HG03060 (cell line): ENCODE measurements around the gene AP3M1.
"Not testable (repeated sequence)": the region's sequence is repeated elsewhere in the genome, so short reads cannot be mapped to it uniquely, and the experiment has no call there.

ENCODE experiments used
- ATAC-seq: cut with Tn5 transposase; IDR thresholded peaks from one replicate; pipeline ENCODE4 v1.9.1; 2021; ENCODE audit warnings: low read depth, moderate number of reproducible peaks; ENCODE audit not compliant: unreplicated experiment

AP3M1 gene

GRCh38 chr10:74150204-74150989, at the start of gene AP3M1:
Gene AP3M1, minus strand, starts transcription at chr10:74150828. Its CDS starts 12,449 bp downstream, at chr10:74138379.
- ATAC-seq: peak; percentile 22

GRCh38 chr10:74199315-74199714, 48.7 kb upstream of the AP3M1 start:
- no peak for ATAC-seq

GRCh38 chr10:74194999-74195398, 44.4 kb upstream of the AP3M1 start:
- no peak for ATAC-seq

- no peak for ATAC-seq
Observed at GRCh38 chr10:74194545-74194944, 43.9 kb upstream of the AP3M1 start.

GRCh38 chr10:74190494-74190893, 39.9 kb upstream of the AP3M1 start:
- no peak for ATAC-seq

GRCh38 chr10:74189999-74190421, 39.4 kb upstream of the AP3M1 start:
- no peak for ATAC-seq

GRCh38 chr10:74188617-74189016, 38.0 kb upstream of the AP3M1 start:
- ATAC-seq: not testable (repeated sequence)

GRCh38 chr10:74187237-74187636, 36.6 kb upstream of the AP3M1 start:
- no peak for ATAC-seq

GRCh38 chr10:74186678-74187077, 36.0 kb upstream of the AP3M1 start:
- ATAC-seq: no peak

- no peak for ATAC-seq
Observed at GRCh38 chr10:74179111-74179710, 28.6 kb upstream of the AP3M1 start.

GRCh38 chr10:74178042-74178791, 27.6 kb upstream of the AP3M1 start:
- no peak for ATAC-seq

GRCh38 chr10:74177140-74177677, 26.6 kb upstream of the AP3M1 start:
- no peak for ATAC-seq

GRCh38 chr10:74176380-74177139, 25.9 kb upstream of the AP3M1 start:
- ATAC-seq: peak; percentile 83

- no peak for ATAC-seq
Observed at GRCh38 chr10:74175510-74176379, 25.1 kb upstream of the AP3M1 start.

- ATAC-seq: no peak
Observed at GRCh38 chr10:74174521-74174920, 23.9 kb upstream of the AP3M1 start.

GRCh38 chr10:74171625-74172024, 21.0 kb upstream of the AP3M1 start:
- no peak for ATAC-seq

GRCh38 chr10:74167443-74167842, 16.8 kb upstream of the AP3M1 start:
- no peak for ATAC-seq

GRCh38 chr10:74165530-74165901, 14.9 kb upstream of the AP3M1 start:
- no peak for ATAC-seq

GRCh38 chr10:74164716-74165529, 14.3 kb upstream of the AP3M1 start:
- no peak for ATAC-seq
